GM18870 (cell line): ENCODE data around the gene IL19.
"Not testable (repeated sequence)": the region's sequence is repeated elsewhere in the genome, so short reads cannot be mapped to it uniquely, and the experiment has no call there.

ENCODE experiments used
- ATAC-seq: cut with Tn5 transposase; IDR thresholded peaks from one replicate; pipeline ENCODE4 v1.9.1; 2021; ENCODE audit warnings: moderate library complexity; ENCODE audit not compliant: unreplicated experiment

IL19 gene

GRCh38 chr1:206739411-206740076, 31.0 kb upstream of the IL19 start:
- ATAC-seq = peak; percentile 84

DNA sequence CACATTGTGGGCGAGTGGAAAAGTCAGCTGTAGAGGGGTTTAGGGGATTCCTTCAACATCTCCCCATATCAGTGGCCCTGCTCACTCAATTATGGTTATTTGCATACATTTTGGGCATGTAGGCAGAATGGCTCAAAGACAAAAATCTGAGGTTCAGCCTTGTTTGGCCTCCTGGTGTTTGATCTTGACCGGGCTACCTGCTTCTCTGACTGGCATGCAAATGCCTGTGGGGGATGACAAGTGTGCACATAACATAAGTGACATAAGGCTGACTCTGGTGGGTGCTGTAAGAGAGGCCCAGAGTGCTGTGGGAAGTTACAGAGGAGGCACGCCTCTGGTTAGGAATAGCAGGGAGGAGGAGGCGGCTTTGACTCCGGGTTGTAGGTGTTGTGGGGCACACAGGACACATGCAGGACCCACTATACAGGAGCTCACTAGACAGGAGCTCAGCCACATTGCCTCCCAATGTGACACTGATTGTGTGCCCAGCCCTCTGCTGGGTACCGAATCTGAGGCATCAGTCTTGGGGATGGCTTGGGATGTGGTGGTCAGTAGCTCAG, 29.4 kb upstream of the IL19 start:
- no peak for ATAC-seq

DNA sequence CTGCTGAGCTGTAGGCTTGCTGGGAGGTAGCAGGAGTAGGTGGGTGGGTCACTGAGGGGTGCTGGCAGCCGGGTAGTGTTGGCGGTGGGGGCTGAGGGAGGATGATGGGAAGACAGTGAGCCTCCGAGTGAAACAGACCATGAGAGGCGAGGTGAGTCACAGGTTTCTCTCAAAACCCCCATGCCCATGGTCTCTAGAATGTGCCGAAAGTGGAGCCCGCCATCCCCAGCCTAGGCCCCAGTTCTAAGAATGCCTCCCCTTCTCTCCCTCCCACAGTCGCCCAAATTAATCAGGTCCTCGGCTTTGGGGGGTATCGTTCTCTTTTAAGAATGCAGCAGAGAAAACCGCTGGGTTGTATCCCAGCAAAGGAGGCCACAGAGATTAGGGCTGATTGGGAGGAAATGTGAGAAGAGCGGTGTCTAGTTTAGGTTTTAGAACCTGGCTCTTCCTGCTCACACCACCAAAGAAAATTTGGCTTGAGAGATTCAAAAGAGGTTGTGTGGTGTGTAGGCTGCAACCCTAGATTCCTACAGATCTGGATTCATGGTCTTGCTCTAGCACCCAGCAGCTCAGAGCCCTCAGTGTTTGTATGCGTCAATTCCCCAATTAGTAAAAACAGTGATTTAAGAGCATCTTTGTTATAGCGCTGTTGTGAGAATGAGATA, 27.7 kb upstream of the IL19 start:
- no peak for ATAC-seq

GRCh38 chr1:206744683-206745082, 25.9 kb upstream of the IL19 start:
- no peak for ATAC-seq

DNA sequence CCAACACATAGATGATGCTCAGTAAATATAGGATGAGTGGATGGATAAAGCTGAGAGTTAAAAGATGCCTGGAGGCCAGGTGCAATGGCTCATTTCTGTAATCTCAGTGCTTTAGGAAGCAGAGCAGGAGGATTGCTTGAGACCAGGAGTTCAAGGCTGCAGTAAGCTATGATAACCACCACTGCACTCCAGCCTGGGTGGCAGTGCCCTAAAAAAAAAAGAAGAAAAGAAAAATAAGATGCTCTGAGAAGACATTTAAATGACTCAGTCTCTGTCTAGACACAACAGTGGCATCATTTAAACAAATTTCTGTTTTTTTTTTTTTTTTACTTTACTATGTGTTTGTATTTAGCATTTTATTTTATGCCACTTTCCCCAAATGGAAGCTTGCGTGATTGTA, 25.3 kb upstream of the IL19 start:
- no peak for ATAC-seq

DNA sequence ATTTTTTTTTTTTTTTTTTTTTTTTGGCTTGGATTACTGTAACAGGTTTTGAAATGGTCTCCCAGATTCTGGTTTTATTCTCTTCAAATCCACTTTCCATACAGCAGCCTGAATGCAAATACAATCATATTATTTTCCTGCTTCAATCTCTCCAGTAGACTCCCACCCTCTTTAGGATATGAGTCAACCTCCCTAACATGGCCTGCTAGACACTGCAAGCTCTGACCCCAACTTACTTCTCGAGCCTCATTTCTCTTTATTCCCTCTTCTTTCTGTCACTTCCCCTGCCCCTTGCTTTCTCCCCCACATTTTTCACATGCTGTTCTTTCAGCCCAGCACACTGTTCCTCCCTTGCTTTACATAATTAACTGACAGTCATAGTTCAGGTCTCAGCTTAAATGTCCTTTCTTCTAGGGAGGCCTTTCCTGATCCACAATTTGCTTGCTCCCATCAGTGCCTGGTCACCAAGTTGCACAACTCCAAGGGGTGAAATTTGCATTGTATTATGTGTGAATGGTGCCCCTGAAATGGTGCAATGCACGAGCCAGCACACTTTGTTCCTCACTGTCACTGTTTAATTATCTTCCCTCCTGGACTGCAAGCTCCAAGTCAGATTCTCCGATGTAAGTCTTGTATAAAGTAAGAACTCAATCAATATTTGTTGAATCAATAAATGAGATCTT, 22.1 kb upstream of the IL19 start:
- no peak for ATAC-seq

DNA sequence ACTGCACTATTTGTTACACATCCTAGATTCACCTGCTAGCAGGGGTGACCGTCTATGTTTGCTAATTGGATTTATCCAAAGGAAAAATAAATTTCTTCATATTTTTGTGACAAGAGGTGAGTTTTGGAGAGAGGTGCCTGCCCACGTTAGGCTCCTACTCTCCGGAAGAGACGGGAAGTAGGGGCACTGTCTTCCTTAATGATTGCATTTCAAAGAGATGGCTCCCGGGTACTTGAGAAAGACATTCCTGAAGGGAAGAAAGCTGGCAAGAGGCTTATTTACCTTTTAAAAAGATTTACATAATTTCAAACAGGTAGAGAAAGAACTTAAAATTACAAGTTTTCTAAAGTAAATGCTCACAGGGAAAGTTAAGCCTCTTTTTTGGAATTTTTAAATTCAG, 18.7 kb upstream of the IL19 start:
- ATAC-seq = no peak

DNA sequence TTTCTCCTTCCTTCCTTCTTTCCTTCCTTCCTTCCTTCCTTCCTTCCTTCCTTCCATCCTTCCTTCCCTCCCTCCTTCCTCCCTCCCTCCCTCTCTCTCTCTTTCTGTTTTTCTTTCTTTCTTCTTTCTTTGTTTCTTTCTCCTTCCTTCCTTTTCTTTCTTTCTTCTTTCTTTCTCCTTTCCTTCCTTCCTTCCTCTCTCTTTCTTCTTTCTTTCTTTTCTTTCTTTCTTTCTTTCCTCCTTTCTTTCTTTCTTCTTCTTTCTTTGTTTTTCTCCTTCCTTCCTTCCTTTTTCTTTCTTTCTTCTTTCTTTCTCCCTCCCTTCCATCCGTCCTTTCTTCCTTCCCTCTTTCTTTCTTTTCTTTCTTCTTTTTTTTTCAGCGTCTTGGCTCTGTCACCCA, 18.1 kb upstream of the IL19 start:
- ATAC-seq = no peak

DNA sequence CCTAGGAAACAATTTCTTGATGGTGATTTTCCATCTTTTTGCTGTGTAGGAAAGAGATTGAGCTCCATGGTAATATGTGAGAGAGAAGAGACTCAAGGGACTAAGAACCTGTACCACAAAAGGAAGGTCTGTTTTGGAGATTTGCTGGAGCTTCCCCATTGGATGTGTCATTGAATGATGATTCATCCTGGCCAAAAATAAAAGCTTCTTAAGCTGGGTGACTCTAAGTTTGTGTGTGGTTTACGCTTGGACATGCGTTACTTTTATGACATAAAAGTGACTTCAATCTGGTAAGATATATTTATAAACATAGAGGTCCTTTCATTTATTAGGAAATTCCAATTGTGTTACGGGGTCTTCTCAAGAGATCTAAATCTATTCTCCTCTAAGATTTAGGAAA, 17.4 kb upstream of the IL19 start:
- no peak for ATAC-seq

GRCh38 chr1:206754011-206754410, 16.6 kb upstream of the IL19 start:
- ATAC-seq = no peak

- no peak for ATAC-seq
Observed at GRCh38 chr1:206757524-206758266, 12.9 kb upstream of the IL19 start.

DNA sequence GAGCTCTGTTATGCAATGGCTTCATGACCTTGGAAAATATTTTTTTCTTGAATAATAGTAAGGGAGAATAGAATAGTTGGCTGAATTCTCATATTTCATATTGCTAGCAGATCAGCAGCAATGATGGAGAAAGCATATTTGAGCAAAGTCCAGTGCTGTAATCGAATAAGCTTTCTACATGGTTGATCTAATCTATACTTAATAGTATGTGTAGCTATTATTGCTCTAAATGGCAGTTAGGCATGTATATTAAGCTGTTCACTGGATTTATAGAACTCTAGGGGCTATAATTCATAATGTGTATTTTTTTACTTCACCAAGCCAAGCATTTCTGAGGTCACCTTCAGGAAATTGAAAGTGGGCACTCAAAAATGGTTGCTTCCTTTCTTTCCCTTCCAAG, 10.0 kb upstream of the IL19 start:
- ATAC-seq = no peak

GRCh38 chr1:206761159-206761768, 9.3 kb upstream of the IL19 start:
- no peak for ATAC-seq

DNA sequence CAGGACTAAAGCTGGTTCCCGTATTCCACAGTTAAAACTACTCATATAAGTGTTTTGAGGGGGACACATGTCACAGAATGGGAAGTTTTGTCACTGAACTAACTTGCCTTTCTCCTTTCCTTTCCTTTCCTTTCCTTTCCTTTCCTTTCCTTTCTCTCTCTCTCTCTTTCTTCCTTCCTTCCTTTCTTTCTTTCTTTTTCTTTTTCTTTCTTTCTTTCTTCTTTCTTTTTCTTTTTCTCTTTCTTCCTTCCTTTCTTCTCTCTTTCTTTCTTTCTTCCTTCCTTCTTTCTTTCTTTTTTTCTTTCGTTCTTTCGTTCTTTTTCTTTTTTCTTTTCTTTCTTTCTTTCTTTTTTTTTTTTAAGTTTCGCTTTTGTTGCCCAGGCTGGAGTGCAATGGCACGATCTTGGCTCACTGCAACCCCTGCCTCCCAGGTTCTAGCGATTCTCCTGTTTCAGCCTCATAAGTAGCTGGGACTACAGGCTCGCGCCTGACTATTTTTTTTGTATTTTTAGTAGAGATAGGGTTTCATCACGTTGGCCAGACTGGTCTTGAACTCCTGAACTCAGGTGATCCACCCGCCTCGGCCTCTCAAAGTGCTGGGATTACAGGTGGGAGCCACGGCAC, 7.7 kb upstream of the IL19 start:
- ATAC-seq = not testable (repeated sequence)

GRCh38 chr1:206765771-206766170, 4.8 kb upstream of the IL19 start:
- not testable (repeated sequence) for ATAC-seq

- ATAC-seq = peak; percentile 60
Observed at GRCh38 chr1:206766251-206766856, 4.2 kb upstream of the IL19 start.

GRCh38 chr1:206768472-206769303, 1.9 kb upstream of the IL19 start:
- no peak for ATAC-seq

- ATAC-seq = peak; percentile 49
Observed at GRCh38 chr1:206769304-206769731, 1.3 kb upstream of the IL19 start.

DNA sequence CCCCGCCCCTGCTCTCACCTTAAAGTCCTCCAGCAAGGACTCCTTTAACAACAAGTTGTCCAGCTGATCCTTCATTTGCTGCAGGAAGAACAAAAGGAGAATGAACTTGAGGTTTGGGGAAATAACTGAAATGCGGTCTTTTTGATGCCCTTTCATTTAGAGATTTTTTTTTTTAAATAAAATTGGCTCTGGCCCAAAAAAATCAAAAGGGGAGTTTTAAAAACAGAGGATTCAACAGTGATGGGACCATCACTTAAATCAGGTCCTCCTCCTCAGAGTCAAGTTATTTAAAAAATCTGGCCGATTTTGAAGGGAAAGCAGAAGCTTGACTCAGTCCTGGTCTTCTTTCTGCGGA, 742 bp downstream of the IL19 start:
- no peak for ATAC-seq
